A172 (cell line): Measurements from ENCODE around the gene PLA2G3. TPM values are rescaled to one million over a fixed set of nuclear protein-coding genes. Genes with fewer than 3 reads are reported as not detected.
"Not testable (repeated sequence)": the region's sequence is repeated elsewhere in the genome, so short reads cannot be mapped to it uniquely, and the experiment has no call there.

ENCODE experiments used
- DNase-seq: peaks from one replicate; pipeline ENCODE4 v3.0.0-alpha.2; 2015; ENCODE audit warnings: low spot score
- total RNA-seq: library from RNA; depleted of rRNA; stranded (reverse); fragments of >200 nt; shearing (Covaris generic); gene quantifications from 2 replicates; pipeline ENCODE4 v1.2.3, GENCODE V29; 2014

Gene PLA2G3
- total RNA-seq, 1 experiment from 2014 or later: not detected

DNA sequence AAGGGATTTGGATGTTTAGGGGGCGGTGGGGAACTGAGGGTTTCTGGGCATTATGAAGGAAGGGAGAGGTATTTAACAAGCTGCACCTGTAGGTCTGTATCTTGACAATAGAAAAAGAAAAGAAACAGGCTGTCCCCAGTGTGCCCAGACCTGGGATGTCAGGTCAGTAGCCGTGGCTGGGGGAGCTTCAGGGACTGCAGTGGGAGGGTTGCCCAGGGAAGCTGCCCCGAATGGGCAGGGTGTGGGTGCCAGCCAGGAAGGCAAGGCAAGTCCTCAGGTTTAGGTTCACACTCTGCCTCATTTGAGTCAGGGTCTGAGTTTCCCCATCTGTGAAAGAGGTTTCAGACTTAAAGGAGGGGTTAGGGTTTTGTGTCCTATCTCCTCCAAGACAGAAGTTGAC is 16.0 kb downstream of the PLA2G3 start:
- DNase-seq: no peak

DNA sequence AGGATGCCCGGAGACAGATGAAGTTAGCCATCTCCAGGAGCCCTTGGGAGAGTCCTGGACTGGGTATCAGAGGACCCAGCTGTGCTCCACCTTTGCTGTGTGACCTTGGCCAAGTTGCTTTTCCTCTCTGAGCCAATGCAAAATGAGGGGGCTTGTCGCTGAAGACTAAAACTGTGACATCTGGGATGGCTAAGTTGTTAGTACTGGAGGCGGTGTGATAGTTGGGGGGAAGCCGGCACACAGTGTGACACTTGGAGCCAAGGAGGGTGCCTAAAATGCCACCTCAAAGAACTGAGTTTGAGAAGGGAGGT is 17.1 kb downstream of the PLA2G3 start:
- no peak for DNase-seq

GRCh38 chr22:31122532-31123291 is 17.6 kb downstream of the PLA2G3 start, which contains the start of gene INPP5J:
INPP5J (plus strand) TSS chr22:31122966; CDS start chr22:31123015, 49 bp downstream.
- DNase-seq: peak; percentile 28

DNA sequence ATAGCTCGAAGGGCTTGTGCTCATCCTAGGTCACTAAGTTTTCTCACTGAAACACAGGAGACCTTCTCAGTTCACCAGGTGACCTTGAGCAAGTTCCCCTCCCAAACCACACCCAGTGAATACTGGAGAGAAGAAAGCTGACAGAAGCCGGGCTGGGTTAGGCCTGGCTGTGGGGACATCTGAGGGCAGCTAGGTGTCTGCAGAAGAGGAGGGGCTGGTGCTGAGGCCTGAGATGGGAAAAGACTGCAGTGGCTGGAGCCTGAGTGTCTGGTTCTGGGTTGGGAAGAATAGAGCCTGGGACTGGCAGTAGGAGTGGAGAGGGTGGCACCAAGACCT is 18.1 kb downstream of the PLA2G3 start:
- DNase-seq: no peak

- DNase-seq: no peak
Measured at GRCh38 chr22:31121403-31121802, 18.9 kb downstream of the PLA2G3 start.

DNA sequence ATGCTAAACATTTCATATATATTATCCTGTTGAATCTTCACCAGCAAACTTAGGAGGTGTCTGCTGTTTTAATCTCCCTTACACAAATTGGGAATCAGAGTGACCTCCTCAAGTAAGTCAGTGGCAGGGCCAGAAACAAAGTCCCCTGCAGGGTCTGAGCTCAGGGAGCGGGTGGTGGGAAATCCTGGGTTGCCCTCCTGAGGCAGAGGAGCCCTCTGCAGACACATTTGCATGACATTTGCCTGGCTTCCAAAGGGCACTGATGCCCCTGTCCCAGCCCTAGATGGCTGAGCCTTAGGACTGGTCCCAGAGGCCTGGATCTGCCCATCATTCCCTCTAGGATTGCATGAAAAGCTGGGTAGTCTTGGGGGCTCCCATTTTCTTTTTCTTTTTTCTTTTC is 19.7 kb downstream of the PLA2G3 start:
- no peak for DNase-seq

DNA sequence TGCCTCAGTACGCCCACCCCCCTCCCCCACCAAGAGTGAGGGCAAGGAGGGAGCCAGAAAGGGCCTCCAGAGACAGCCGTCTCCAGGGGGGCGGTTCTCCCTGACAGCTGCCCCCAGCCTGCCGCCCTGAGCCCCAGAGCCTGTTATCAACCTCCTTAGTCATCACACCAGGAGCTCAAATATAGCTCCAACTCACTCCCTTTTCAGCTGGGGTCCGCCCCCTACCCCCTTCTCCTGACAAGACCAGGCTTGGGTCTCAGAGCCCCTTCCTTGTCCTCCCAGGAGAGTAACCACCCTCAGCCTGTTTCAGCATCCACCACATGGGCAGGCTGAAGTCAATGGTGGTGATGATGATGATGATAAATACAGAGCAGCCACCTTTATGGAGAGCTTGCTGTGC is 20.1 kb downstream of the PLA2G3 start:
- DNase-seq: no peak

GRCh38 chr22:31119026-31119717 is 21.1 kb downstream of the PLA2G3 start:
- no peak for DNase-seq

GRCh38 chr22:31118046-31118820 is 22.1 kb downstream of the PLA2G3 start:
- DNase-seq: no peak

DNA sequence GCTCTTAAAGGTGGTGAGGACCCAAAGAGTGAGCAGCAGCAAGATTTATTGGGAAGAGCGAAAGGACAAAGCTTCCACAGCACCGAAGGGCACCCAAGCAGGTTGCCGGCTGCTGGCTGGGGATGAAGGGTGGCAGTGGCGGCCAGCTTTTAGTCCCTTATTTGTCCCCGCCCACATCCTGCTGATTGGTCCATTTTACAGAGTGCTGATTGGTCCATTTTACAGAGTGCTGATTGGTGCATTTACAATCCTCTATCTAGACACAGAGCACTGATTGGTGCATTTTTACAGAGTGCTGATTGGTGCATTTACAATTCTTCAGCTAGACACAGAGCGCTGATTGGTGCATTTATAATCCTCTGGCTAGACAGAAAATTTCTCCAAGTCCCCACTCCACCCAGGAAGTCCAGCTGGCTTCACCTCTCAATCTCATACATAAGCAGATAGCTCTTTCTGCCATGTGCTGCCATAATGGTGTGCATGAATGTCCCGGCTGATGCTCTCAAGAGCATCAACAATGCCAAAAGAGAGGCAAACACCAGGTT is 27.7 kb downstream of the PLA2G3 start:
- DNase-seq: not testable (repeated sequence)

DNA sequence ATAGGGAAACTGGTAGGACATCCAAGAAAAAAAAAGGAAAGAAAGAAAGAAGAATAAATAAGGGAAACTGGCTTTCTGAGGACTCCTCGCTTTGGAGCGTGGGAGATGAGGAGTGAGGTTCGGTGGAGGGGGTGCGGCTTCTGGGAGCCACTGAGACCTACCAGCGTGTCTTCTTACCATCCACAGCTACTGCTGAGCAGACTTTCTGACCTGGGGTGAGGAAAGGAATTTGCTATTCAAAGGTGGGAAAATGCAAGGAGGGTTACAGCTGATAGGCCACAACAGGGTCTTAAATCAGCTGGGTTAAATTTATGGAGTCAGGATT is 32.5 kb downstream of the PLA2G3 start:
- no peak for DNase-seq

GRCh38 chr22:31107178-31107893 is 33.0 kb downstream of the PLA2G3 start, which contains the start of gene SELENOM:
SELENOM (minus strand) TSS chr22:31107568; CDS start chr22:31107505, 63 bp downstream.
- peak; percentile 87 for DNase-seq

DNA sequence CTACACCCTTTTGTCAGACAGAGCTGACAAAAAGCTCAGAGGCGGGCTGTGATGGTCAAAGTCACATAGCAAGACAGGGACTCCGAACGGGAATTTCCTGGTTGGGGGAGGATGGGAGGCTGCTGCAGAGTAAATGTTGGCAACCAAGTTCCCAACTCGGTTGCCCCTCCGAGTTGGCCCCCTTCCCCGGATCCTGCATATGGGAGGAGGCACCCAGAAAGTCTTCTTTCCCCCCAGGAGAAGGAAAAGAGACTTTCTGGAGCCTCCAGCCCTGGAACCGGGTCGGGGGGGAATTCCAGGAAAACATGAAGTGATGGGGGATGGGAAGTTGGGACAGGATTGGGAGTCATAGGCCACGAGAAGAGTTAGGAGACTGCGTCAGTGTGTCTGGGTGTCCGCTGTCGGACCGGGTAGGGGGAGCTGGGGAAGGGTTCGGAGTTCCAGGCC is 33.6 kb downstream of the PLA2G3 start:
- DNase-seq: no peak

GRCh38 chr22:31106001-31106571 is 34.2 kb downstream of the PLA2G3 start:
- no peak for DNase-seq

- no peak for DNase-seq
Measured at GRCh38 chr22:31105282-31105929, 34.9 kb downstream of the PLA2G3 start.

DNA sequence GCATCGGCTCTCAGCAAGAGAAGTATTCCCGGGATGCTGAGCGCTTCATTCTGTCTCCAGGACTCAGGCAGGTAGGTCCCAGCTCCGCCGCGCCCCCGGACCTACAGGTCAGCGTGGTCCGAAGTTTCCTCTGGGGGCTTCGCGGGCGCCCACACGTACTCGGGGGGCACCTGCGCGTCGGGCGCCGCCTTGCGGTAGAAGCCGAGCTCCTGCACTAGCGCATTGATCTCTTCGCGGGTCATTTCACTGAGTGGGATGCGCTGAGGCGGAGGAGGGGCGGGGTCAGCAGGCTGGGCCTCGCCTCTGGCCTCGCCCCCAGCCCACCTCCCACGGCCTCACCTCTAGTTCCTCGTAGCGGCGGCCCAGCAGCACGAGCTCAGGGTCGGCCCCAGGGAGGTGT is 35.4 kb downstream of the PLA2G3 start:
- no peak for DNase-seq

- no peak for DNase-seq
Measured at GRCh38 chr22:31103899-31104694, 36.2 kb downstream of the PLA2G3 start.

DNA sequence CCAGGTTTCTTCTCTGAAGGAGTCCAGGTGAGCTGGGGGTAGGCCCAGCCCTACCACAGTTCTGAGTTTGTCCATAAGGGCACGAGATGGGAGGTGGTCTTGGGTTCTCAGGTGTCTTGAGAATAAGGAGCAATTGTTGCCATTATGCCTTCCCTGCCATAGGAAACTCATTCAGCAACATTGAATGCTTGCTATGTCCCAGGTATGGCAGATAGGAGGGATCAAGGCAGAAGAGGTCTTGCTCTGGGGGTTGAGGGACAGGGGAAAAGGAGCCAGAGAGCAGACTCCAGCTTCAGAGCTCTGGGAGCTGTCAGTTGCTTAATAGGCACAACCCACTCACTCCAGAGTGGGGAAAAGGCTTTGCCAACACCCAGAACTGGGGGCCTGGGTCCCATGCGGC is 37.2 kb downstream of the PLA2G3 start:
- no peak for DNase-seq

GRCh38 chr22:31102441-31103081 is 37.7 kb downstream of the PLA2G3 start:
- peak; percentile 73 for DNase-seq
